ENCODE measurements around the gene SH3BGRL. TPM values are rescaled to one million over a fixed set of nuclear protein-coding genes. Genes with fewer than 3 reads are reported as not detected.

The SH3BGRL gene
- total RNA-seq, 4 donors from 2014 or later = 72.6 to 89.6 (median 79.6) TPM

DNA sequence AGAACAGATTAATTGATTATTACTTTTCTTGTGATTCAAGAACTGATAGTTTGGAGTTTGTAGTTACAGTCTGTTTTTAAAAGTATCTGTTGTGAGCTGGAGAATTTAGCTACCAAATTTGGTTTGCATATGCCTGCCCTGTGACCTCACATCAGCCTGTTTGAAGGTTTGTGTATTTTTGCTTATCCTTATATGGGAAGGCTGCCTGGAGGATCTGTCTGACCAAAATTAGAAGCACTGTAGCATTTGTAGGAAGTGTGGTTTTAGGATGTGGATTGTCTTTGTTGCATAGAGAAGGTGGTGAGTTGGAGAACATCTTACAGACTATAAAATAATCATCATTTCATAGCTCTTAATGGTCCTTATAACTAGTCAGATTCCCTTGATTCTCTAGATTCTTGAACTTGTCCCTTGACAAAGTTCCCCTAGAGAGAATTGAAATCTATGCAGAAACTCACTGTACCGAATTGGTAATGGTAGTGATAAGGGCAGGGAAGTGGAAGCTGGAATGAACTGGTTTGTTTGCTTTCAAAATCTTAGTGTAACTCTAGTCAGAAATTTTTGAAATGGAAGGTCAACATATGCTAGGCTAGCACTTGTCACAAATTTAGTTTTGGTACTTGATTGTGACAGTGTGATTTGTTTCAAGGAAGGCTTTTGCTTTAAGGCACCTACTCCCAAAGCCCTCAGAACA lies 57.3 kb downstream of the SH3BGRL start:
- H3K36me3 ChIP-seq = no peaks in the 10 kb centered on the region
- H3K4me3 ChIP-seq = no peak overlapping the region
- H3K27me3 ChIP-seq = no peaks in the 10 kb centered on the region
- H3K4me1 ChIP-seq = peaks cover 10% of the 10 kb centered on the region
- 36% methylated on average over 1 of the region's 1 CpG for WGBS
- peak overlapping the region; percentile 54 for H3K27ac ChIP-seq
- TF ChIP-seq, protein P1, sequence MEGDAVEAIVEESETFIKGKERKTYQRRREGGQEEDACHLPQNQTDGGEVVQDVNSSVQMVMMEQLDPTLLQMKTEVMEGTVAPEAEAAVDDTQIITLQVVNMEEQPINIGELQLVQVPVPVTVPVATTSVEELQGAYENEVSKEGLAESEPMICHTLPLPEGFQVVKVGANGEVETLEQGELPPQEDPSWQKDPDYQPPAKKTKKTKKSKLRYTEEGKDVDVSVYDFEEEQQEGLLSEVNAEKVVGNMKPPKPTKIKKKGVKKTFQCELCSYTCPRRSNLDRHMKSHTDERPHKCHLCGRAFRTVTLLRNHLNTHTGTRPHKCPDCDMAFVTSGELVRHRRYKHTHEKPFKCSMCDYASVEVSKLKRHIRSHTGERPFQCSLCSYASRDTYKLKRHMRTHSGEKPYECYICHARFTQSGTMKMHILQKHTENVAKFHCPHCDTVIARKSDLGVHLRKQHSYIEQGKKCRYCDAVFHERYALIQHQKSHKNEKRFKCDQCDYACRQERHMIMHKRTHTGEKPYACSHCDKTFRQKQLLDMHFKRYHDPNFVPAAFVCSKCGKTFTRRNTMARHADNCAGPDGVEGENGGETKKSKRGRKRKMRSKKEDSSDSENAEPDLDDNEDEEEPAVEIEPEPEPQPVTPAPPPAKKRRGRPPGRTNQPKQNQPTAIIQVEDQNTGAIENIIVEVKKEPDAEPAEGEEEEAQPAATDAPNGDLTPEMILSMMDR (IDR thresholded peaks at IDR 0.05) = no peak
- no peak for TF ChIP-seq POLR2AphosphoS5 (IDR thresholded peaks at IDR 0.05)
- no peak for TF ChIP-seq EP300 (IDR thresholded peaks at IDR 0.05)
- no peak for TF ChIP-seq POLR2A (IDR thresholded peaks at IDR 0.05)
- no peak for DNase-seq (ENCODE audit: low spot score in 2 of 2)
- no peaks in the 10 kb centered on the region for H3K9me3 ChIP-seq

DNA sequence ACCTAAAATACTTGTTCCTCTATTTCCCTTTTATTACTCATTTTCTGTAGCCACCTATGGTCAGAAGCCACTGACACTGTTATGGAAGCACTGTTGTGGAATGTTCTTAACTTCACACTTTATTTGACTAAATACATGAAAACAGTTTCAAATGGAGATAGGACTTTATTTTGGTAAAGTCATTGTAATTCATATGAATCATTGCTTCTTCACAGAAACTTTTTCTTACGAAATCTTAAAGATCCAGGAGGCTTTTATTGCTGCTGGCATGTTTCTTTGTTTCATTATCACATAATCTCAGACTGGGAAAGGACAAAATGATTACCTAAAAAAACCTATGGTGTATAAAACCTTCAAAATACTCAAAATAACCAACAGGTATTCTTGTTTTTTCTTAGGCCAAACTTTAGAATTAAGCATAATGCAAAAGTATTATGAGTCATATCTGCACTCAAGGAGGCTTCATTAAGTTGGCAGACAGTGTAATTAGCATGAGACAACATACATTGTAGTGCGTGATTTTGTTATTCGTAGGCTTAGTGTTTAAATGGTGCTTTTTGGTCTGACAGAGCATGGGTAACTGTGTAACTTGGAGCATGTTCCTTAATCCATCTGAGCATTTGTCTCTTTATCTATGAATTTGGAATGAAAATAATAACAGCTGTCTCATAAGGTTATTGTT lies 58.0 kb downstream of the SH3BGRL start:
- no peaks in the 10 kb centered on the region for H3K9me3 ChIP-seq
- WGBS = 57% methylated on average over 3 of the region's 3 CpGs
- H3K27ac ChIP-seq = peak overlapping the region; percentile 54
- H3K36me3 ChIP-seq = no peaks in the 10 kb centered on the region
- no peak overlapping the region for H3K4me3 ChIP-seq
- no peak for DNase-seq (ENCODE audit: low spot score in 2 of 2)
- no peaks in the 10 kb centered on the region for H3K27me3 ChIP-seq
- H3K4me1 ChIP-seq = peaks cover 10% of the 10 kb centered on the region
- TF ChIP-seq, protein P1 (IDR thresholded peaks at IDR 0.05) = no peak
- no peak for TF ChIP-seq POLR2AphosphoS5 (IDR thresholded peaks at IDR 0.05)
- TF ChIP-seq POLR2A (IDR thresholded peaks at IDR 0.05) = no peak
- no peak for TF ChIP-seq EP300 (IDR thresholded peaks at IDR 0.05)

DNA sequence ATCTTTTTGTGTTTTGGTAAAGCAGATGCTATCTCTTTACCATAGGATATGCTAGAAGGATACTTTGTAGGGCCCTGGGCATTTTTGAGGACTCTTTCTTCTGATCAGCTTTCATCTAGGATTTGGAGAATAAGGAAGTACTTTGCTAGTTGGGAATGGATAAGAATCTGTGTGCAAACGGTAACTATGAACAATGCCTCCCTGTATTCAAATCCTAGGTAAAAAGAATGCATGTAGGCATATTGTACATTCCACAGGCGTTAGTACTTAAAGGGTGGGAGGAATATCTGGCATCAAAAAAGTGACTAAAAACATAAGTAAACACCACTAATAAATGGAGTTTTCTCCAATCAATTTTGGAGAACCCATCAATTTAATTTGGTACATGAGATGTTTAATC lies 59.7 kb downstream of the SH3BGRL start:
- Histone ChIP-seq H3K27ac (no peak overlapping the region), H3K4me1 (peaks cover 10% of the 10 kb centered on the region), H3K36me3 (no peaks in the 10 kb centered on the region), H3K4me3 (no peak overlapping the region), H3K27me3 (no peaks in the 10 kb centered on the region), H3K9me3 (no peaks in the 10 kb centered on the region)
- TF ChIP-seq, protein P1 (IDR thresholded peaks at IDR 0.05) = no peak
- no peak for TF ChIP-seq POLR2AphosphoS5 (IDR thresholded peaks at IDR 0.05)
- no peak for TF ChIP-seq POLR2A (IDR thresholded peaks at IDR 0.05)
- no peak for TF ChIP-seq EP300 (IDR thresholded peaks at IDR 0.05)
- 53% methylated on average over 2 of the region's 2 CpGs for WGBS
- no peak for DNase-seq (ENCODE audit: low spot score in 2 of 2)

DNA sequence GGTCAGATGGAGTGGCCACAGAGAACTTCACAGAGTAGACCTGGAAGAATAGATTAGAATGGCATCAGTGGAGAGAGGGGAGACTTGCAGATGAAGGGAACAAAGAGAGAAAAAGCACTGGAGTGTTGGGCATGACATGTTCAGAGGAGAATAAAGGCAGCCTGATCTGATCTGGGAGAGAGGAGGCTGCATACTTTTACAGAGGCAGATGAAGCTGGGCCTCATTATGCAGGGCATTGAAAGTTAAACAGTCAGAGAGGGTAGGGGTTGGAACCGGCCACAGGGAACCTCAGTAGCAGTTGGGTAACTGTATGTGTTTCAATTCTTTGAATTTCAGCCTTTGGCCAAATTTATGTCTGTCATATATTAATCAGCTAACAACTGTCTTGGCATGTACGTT lies 61.2 kb downstream of the SH3BGRL start:
- no peaks in the 10 kb centered on the region for H3K9me3 ChIP-seq
- TF ChIP-seq, protein P1 (IDR thresholded peaks at IDR 0.05) = no peak
- TF ChIP-seq EP300 (IDR thresholded peaks at IDR 0.05) = no peak
- TF ChIP-seq POLR2A (IDR thresholded peaks at IDR 0.05) = no peak
- TF ChIP-seq POLR2AphosphoS5 (IDR thresholded peaks at IDR 0.05) = no peak
- no peak overlapping the region for H3K4me3 ChIP-seq
- H3K4me1 ChIP-seq = peaks cover 10% of the 10 kb centered on the region
- DNase-seq (ENCODE audit: low spot score in 2 of 2) = no peak
- H3K27ac ChIP-seq = no peak overlapping the region
- WGBS = 36% methylated on average over 2 of the region's 2 CpGs
- no peaks in the 10 kb centered on the region for H3K36me3 ChIP-seq
- no peaks in the 10 kb centered on the region for H3K27me3 ChIP-seq

DNA sequence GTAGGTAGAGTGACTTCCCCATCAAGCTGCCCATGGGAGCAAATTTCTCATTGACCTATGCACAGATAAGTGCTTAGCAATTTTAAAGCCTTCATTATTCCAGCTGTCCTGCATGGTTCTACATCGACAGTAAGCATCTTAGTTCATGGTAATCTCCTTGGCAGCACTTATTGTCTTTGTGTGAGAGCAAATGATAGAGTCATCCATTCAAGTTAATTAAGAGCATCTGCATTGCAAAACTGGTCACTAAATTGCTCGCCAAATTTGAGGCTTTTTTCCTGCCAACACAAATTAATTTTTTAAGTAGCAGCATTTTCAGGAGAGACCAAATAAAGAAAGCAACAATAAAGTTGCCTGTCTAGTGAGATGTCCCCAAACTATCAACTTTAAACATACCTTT lies 76.7 kb downstream of the SH3BGRL start:
- Histone ChIP-seq H3K27ac (no peak overlapping the region), H3K4me1 (no peaks in the 10 kb centered on the region), H3K4me3 (no peak overlapping the region), H3K36me3 (peaks cover 17% of the 10 kb centered on the region), H3K27me3 (no peaks in the 10 kb centered on the region), H3K9me3 (no peaks in the 10 kb centered on the region)
- 49% methylated on average over 2 of the region's 2 CpGs for WGBS
- TF ChIP-seq EP300 (IDR thresholded peaks at IDR 0.05) (no peak), POLR2AphosphoS5 (IDR thresholded peaks at IDR 0.05) (no peak)
- TF ChIP-seq, protein P1 (IDR thresholded peaks at IDR 0.05) = no peak
- no peak for DNase-seq (ENCODE audit: low spot score in 2 of 2)
